RPMI7951 (cell line): ENCODE results near the gene AMPH. TPM values are rescaled to one million over a fixed set of nuclear protein-coding genes. Genes with fewer than 3 reads are reported as not detected.

ENCODE experiments used
- DNase-seq: peaks from one replicate; pipeline ENCODE4 v3.0.0-alpha.2; 2012; ENCODE audit warnings: low read depth
- total RNA-seq: library from RNA; depleted of rRNA; stranded (reverse); fragments of >200 nt; shearing (Covaris generic); gene quantifications from 2 replicates; pipeline ENCODE4 v1.2.3, GENCODE V29; 2014; rRNA removed

AMPH gene
- total RNA-seq: 1.4 and 1.7 TPM in 2 replicates

DNA sequence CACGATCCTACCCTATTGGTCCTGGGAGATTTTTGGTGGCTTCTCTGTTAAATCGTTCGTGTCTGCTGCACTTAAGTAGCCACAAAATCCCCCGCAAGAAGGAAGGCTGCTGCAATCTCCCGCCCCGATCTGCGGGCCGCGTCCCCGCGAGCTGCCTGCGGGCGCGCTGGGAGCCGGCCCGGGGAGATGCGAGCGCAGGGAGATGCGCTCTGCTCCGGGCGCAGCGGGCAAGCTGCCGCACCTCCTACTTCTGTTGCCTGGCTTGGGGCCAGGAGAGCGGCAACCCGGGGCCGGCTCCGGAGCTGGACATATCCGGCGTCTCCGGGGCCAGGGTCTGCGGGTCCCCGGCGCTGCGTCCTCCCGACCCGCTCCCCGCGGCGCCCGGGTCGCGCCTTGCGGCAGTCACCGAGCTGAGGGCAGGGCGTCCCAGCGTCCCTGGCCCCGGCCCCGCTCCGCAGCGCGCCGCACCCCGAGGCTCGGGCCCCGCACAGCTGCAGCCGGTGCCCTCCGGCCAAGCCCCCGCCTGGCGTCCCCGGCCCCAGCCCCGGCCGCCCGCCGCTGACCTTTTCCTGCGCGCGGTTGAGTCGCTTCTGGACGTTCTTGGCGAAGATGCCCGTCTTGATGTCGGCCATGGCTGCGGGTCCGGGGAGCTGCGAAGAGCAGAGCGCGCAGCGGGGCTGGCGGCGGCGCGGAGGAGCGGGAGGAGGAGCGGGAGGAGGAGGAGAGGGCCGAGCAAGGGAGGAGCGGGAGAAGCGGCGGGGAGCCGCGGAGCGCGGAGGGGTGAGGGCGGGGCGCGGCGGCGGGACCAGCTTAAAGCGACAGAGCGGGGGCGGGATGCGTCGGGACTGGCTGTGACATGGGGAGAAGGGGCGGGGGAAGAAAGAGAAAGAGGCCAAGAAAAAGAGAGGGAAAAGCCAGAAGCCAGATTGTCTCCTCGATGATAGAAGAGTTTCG lies at the start of gene AMPH:
Gene AMPH (minus strand): TSS at position 654 of the 954 bp plus-strand sequence. CDS start 22 bp downstream, at position 632.
- peak; percentile 72 for DNase-seq

DNA sequence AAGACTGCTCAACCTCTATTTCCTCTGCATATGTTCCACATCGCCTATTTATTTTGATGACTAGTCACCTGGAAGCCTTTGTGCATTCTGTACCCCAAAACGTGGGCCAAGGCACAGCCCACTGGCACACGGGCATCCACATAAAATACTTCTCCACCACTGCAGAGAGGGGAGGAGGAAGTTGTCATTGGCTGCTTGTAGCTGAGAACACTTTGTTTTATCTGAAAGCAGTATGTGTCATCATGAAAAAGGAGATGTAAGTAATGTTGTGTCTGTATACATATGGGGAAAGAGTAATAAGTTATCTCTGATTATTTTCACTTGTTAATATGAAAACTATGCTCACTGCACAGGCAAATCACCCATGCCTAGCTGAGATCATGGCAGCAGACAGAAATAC lies 48.2 kb upstream of the AMPH start:
- DNase-seq: no peak

DNA sequence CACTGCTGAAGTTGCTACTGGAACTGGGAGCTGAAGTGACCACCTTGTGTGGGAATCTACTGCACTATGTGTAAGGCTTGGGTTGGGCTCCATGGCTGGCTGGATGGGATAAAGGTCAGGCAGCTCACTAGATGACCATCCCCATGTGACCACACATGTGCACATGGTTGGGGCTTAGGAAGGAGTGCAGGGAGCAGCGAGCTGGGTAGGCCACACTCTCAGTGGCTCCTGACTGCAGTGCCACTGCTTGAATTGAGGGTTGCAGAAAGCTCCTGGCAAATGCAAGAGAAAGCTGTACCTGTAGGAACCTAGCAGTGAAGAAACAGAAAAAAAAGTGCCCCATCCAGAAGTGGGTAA lies 47.5 kb upstream of the AMPH start:
- no peak for DNase-seq

DNA sequence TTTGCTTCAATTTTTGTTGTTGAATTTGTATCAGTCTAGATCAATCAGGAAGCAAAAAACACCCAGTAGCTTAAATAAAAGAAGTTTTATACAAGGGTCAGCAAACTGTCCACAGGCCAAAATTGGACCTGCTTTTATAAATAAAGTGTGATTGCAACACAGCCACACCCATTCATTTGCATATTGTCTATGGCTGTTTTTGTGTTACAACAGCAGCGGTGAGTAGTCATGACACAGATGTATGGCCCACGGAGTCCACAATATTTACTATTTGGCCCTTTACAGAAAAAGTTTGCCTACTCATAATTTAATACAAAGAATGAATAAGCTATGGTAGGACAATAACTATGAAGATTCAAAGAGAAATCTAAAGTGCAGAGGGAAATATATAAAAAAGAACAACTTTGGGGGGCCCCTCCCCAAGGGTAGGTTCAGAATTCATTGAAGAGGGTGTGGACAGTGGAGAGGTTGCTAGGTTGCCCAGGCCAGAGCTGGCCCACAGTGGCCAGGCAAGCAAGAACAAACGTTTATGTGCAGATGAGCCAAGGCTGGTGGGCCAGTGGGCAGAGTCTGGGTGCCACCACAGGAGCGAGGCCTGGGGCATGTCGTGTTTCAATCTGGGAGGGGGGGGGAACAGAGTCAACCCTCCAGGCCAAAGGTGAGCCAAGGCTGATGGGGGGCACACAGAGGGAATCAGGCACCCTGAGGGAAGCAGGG lies 47.0 kb upstream of the AMPH start:
- DNase-seq: no peak

DNA sequence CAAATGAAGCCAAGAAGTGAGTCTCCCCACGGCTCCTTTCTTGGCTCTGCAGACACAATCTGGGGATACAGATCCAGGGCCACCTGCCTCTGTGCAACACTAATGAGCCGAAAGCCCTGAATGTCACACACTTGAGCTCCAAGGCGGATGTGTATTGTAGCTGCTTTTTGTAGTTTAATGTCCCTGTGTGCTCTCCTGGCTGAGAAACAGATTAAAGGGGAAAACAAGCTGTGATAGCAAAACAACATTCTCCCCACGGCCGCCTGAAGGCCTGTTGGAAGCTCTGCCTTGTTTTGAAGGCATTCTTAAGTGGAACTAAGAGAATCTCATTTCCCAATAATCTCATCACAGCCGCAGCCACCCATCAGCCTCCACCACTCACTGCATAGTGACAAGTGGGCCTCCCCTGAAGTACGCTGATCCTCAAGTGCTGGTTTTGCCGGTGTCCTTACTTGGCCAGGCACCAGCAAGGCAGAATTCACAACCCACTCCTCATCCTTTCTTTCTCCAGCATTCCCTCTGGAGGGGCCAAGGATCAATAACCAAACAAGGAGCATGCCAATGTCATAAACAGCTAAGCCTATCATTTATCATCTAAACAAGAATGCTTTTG lies 44.4 kb upstream of the AMPH start:
- DNase-seq: no peak

DNA sequence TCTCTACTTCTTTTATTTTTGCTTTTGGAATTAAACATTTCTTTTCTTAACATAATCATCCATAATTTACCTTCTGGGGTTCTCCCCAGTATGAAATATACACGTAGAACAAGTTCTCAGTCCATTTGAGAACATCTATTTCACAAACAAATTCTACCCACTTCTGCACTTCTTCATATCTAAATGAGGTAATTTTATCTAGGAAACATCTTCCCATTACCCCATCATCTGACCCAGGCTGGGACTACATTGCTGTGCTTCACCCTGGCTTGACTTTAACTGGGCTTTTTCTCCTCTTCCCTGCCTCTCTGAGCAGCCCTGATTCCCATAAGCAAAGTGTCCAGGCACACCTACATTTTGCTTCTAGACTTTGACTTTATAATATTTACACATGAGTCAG lies 43.3 kb upstream of the AMPH start:
- no peak for DNase-seq

DNA sequence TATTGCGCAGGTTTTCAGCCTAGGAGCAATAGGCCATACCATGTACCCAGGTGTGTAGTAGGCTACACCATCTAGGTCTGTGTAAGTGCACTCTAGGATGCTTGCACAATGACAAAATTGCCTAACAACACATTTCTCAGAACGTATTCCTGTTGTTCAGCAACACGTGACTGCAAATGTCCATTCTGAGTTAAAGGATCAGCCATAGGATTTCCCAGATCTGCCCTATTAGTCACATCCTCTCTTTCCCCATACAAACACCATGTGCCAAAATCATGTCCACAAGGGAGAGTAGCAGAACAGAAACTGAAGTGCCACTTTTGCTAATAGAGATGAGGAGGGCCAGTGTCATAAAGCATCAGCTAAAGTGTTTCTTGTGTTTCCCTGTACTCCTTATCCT lies 42.6 kb upstream of the AMPH start:
- peak; percentile 75 for DNase-seq

DNA sequence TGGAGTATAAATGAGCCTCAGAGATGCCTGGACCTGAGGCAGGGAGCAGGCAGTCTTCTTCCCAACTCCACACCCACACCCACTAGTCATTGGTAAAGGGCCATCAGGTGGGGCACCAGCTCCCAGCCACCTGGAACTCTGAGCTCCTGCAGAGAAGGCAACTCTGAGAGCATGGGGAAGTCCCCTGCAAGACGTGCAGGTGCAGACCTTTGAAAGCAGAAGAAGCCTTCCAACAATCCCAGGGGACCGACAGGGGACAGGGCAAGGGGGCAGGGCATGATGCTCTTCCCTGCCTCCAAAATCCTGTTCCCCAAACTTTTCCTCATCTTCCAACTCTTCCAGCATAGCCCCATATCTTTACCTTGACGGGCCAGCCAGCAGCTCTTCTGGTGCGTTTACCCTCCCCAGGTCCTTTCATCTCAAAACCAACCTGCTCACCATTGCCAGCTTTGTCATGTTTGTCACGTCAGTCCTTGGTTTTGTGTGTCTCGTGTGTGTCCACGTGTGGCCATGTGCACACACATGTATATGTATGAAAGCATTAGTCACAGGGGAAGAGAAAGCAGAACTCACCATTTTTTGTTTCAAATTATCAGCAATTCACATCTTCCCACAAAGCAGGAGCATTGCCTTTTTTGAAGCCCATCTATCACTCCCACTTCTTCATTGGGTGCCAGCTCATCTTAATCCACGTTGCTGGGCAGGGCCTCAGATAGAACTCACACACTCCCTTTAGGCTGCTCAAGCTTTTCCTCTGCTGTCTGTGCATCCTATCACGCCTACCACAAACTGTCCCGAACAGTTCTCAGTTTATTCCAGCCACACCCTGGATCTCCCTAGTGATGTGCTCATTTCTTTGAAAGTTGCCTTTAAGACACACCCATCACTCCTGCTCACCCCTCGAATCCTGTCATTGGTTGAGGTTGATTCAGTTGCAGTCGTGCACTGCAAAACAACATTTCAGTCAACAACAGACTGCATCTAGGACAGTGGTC lies 41.0 kb upstream of the AMPH start:
- no peak for DNase-seq

DNA sequence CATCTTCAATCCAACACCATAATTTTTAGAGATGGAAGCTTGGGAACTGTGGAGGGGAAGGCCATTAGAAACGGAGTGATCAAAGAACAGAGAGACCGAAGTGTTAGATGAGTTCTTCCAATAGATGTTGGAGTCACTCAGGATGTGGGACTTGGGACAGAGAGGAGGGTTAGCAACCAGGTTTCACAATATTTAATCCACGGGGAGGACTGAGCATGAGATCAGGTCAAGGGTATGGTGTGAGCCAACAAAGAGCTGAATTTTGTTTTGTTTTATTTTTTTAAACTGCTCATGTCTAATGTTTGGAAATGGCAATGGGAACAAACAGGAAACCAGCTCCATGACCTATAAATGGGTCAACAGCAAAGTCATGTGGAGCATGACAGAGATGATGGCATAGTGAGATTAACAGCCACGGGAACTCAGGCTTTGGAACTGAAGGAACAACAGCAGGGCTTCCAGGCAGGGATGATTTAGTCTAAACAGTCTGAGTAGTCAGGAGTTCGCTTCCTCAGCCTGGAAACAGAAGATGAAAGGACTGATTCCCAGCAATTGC lies 38.9 kb upstream of the AMPH start:
- DNase-seq: no peak

DNA sequence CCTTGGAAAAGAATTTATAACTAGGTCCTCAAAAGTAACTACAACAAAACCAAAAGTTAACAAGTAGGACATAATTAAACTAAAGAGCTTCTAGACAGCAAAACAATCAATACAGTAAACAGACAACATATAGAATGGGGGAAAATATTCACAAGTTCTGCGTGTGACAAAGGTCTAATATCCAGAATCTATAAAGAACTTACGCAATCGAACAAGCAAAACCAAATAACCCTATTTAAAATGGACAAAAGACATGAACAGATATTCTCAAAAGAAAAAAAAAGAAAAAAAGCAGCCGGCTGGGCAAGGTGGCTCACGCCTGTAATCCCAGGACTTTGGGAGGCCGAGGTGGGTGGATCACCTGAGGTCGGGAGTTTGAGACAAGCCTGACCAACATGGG lies 33.8 kb upstream of the AMPH start:
- no peak for DNase-seq

DNA sequence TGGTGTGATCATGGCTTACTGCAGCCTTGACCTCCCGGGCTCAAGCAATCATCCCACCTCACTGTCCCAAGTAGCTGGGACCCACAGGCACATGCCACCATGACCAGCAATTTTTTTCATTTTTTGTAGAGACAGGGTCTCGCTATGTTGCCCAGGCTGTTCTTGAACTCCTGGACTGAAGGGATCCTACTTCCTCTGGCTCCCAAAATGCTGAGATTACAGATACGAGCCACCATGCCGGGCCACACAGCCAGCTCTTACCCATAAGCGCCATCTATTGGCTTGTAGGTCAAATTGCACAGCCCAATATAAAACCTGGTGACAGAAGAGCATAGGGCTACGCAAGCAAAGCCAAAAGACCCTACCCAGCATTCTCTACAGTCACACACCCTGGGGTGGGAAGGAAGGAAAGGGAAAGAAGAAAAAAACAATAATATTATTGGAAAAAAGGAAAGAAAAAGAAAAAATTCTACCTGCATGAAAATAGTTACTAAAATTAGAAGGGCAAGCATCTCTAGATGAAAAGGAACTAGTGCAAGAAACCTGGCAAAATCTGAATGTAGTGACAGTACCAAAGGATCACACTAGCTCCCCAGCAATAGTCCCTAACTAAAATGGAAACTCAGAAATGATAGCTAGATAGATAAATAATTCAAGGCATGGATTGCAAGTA lies 29.4 kb upstream of the AMPH start:
- DNase-seq: peak; percentile 46

DNA sequence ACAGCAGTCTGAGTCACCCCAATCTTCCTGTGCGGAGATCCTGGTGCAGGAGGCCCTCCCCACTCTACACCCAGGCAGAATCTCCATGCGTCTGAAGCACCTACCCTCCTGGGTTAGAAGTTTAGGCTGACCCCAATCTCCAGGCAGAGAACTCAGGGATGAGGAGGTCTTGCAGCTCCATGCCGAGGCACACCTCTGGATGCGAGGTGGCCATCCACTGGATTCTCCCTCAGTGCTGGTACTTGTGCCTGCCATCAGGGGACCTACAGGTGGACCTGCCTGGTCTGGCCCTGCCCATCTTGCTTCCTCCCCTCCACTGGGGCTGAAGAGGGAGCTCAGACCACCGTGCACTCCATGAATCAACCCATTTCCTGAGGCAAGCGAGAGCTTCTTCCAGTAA lies 28.8 kb upstream of the AMPH start:
- no peak for DNase-seq

DNA sequence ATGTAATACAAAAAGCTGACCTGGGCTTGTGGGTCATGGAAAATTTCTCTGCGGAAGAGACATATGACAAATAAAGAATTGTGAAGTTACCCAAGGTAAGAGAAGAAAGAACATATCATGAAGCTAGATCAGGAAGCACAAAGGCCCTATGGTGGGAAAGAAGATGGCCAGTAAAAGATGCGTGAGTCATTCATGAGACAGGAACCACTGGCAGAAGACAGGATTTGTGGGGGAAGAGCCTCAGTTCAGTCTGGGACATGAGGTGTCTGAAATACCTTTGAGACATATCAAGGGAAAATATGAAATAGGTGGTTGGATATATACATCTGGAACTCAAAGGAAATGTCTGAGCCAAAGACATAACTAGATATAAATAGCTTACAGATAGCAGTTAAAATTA lies 27.7 kb upstream of the AMPH start:
- no peak for DNase-seq

DNA sequence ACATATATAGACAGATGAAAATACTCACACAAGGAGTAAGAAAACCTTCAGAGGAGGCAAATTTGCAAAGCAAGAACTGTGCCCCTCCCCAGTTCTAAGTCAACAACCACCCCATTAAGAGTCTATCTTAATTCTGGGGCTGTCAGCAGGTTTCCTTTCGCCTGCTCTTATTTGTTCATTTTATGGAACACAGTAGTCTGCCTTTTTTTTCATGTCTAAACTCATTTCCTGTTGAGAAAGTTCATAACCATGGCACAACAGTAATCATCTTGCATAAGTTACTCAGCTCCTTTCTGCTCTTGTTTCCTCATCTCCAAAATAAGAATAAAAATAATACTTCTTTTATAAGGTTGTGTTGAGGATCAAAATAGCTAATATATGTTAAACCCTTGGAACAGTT lies 25.8 kb upstream of the AMPH start:
- no peak for DNase-seq

DNA sequence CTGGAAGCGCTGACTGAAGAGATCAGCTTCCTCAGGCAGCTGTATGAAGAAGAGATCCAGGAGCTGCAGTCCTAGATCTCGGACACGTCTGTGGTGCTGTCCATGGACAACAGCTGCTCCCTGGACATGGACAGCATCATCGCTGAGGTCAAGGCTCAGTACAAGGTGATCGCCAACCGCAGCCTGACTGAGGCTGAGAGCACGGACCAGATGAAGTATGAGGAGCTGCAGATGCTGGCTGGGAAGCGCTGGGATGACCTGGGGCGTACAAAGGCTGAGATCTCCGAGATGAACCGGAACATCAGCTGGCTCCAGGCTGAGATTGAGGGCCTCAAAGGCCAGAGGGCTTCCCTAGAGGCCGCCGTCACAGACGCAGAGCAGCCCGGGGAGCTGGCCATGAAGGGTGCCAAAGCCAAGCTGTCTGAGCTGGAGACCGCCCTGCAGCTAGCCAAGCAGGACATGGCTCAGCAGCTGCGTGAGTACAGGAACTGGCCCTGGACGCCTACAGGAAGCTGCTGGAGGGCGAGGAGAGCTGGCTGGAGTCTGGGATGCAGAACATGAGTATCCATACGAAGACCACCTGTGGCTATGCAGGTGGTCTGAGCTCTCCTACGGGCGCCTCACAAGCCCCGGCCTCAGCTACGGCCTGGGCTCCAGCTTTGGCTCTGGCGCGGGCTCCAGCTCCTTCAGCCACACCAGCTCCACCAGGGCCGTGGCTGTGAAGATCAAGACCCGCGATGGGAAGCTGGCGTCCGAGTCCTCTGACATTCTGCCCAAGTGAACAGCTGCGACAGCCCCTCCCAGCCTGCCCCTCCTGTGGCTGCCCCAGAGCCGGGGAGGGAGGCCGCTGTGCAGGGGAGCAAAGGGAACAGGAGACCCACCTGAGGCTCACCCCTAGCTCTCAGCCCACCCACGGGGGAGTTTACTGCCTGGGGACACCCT lies 24.9 kb upstream of the AMPH start:
- no peak for DNase-seq

DNA sequence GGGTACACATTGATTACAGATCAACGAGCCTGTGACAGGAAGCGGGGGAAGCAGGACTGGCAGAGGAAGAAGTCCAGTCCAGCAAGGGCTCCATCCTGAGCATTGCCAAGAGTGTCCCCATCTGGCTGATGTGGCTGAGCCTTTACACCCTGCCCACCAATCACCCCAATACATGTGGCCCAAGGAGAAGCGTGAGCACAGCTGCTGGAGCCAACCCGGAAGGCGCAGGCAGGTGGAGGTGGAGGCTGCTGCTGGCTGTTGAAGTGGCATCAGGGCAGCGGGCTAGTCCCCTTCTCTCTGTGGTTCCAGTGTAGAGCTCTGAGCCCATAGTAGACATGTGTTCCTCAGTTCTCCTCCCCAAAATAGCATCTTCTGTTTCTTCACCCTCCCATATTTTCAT lies 6.8 kb upstream of the AMPH start:
- DNase-seq: no peak

DNA sequence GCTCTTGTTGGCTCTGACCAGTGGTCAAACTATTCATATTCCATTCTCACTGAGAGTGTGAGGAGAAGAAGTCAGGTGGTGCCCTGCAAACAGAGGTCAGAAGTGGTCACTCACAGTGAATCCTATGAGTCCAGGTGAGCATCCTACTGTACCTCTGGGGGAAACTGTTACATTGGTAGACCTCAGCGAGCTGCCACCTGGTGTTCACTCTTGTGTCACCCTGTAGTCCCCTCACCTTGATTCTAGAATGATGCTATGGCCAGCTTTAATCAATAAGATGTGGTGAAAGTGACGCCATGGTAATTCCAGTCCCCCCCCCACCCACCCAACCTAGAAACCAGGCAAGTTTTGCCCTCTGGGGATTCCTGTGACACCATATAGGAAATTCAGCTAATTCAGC lies 1.2 kb upstream of the AMPH start:
- DNase-seq: no peak

DNA sequence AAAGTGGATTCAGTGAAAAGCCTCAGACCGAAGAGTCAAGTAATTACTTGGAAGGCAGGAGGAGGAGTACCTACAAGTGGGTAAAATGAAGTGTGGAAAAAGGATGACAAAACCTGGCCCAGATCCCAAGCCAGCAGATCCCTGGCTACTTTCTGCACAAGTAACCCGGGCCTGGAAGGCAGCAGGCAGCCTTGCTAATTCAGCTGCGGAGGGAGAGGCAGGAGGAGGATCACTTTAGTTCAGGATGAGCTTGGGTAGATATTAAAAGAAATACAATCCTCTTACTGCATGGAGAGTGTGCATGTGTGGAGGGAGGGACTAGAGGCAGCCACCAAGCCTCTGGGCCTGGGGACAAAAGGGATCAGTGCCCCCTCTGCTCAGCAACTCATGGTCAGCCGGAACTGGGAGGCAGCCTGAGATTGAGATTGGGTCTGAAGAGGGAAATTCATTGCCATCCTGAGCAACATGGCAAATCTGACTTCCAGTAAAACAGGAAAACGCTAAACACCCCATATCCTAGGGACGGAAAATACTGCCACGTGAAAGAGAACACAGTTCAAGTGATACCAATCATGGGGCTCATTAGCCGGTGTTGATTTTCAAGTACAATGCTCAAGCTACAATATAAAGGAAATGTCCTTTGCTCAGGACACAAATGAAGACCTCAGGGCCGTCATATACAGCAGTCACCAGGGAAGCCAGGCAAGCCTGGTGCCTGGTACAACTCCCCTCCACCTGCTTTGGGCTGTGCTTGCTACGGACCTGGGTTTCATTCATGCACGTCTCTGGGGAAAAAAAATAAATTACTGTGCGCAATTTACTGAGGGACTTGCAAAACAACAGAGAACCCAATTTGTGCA lies 1.3 kb downstream of the AMPH start:
- DNase-seq: peak; percentile 9
